SK-N-MC (cell line): Measurements from ENCODE around the gene HBA2.
"Not testable (repeated sequence)": the region's sequence is repeated elsewhere in the genome, so short reads cannot be mapped to it uniquely, and the experiment has no call there.

Experiments
- DNase-seq: peaks from one replicate; pipeline ENCODE4 v3.0.0-alpha.2; 2011; ENCODE audit warnings: low read depth, low spot score
- H3K27ac ChIP-seq: fragments of 200-600 bp; sonication (generic); 2 replicates; pipeline ENCODE4 v1.5.1; 2016; ENCODE audit warnings: mixed run types
- H3K36me3 ChIP-seq: fragments of 200-600 bp; sonication (generic); 2 replicates; pipeline ENCODE4 v1.6.1; 2017; ENCODE audit warnings: antibody characterized with exemption, low read length, mixed read lengths; ENCODE audit not compliant: insufficient read depth
- H3K4me3 ChIP-seq: fragments of 200-600 bp; sonication (generic); 2 replicates; pipeline ENCODE4 v1.5.1; 2016
- H3K9ac ChIP-seq: fragments of 200-600 bp; sonication (generic); 2 replicates; pipeline ENCODE4 v1.8.0; 2017; ENCODE audit warnings: mixed run types, mixed read lengths; ENCODE audit not compliant: insufficient read length
- H3K9me3 ChIP-seq: fragments of 200-600 bp; sonication (generic); 2 replicates; pipeline ENCODE4 v1.6.1; 2017; ENCODE audit warnings: low read depth, mild to moderate bottlenecking, antibody characterized with exemption, low read length, moderate library complexity, mixed read lengths
- EZH2 ChIP-seq: fragments of 200-600 bp; sonication (generic); IDR thresholded peaks from one replicate; pipeline ENCODE4 v1.6.1; 2017; ENCODE audit warnings: antibody characterized with exemption
- FOXP2 ChIP-seq: optimal IDR thresholded peaks from 2 replicates; pipeline ENCODE3; 2011; ENCODE audit warnings: mild to moderate bottlenecking, moderate library complexity; ENCODE audit not compliant: insufficient read depth; ENCODE audit errors: extremely low read length, control extremely low read depth
- POLR2AphosphoS5 ChIP-seq: IDR thresholded peaks from 2 replicates; pipeline ENCODE4 v1.6.1; 2012; ENCODE audit warnings: mild to moderate bottlenecking, low read depth, low read length, borderline replicate concordance

HBA2 gene

GRCh38 chr16:164827-165538 is 7.7 kb upstream of the HBA2 start:
- Histone ChIP-seq H3K27ac (no peak overlapping the region), H3K9ac (no peak overlapping the region), H3K4me3 (peak overlapping the region; percentile 60), H3K9me3 (no peaks in the 10 kb centered on the region), H3K36me3 (no peaks in the 10 kb centered on the region)
- TF ChIP-seq POLR2AphosphoS5 (no peak), FOXP2 (no peak), EZH2 (no peak)
- no peak for DNase-seq

GRCh38 chr16:165539-166374 is 6.9 kb upstream of the HBA2 start, which contains the start of gene HBM:
Gene HBM, plus strand, starts transcription at chr16:165978. Its CDS starts 20 bp downstream, at chr16:165998.
- Histone ChIP-seq H3K27ac (no peak within 1 kb of the TSS), H3K9ac (no peak within 1 kb of the TSS), H3K9me3 (no peaks in the 10 kb centered on the region), H3K4me3 (peak within 1 kb of the TSS; percentile 60), H3K36me3 (no peaks in the 10 kb centered on the region)
- DNase-seq: no peak
- TF ChIP-seq POLR2AphosphoS5 (no peak), EZH2 (no peak), FOXP2 (no peak)

GRCh38 chr16:166375-167121 is 6.1 kb upstream of the HBA2 start:
- no peak overlapping the region for H3K9ac ChIP-seq
- H3K4me3 ChIP-seq: no peak overlapping the region
- no peak for DNase-seq
- no peak overlapping the region for H3K27ac ChIP-seq
- no peaks in the 10 kb centered on the region for H3K36me3 ChIP-seq
- H3K9me3 ChIP-seq: no peaks in the 10 kb centered on the region
- TF ChIP-seq EZH2: no peak
- no peak for TF ChIP-seq FOXP2
- no peak for TF ChIP-seq POLR2AphosphoS5

- Histone ChIP-seq H3K36me3 (no peaks in the 10 kb centered on the region), H3K9me3 (no peaks in the 10 kb centered on the region), H3K9ac (no peak overlapping the region), H3K4me3 (no peak overlapping the region), H3K27ac (no peak overlapping the region)
- TF ChIP-seq FOXP2 (no peak), EZH2 (no peak), POLR2AphosphoS5 (no peak)
- DNase-seq: no peak
Observed at GRCh38 chr16:167122-167690, 5.5 kb upstream of the HBA2 start.

- TF ChIP-seq FOXP2 (no peak), EZH2 (no peak), POLR2AphosphoS5 (no peak)
- DNase-seq: no peak
Observed at GRCh38 chr16:168424-168823, 4.3 kb upstream of the HBA2 start.

GRCh38 chr16:169014-169413 is 3.7 kb upstream of the HBA2 start:
- no peak overlapping the region for H3K4me3 ChIP-seq
- no peaks in the 10 kb centered on the region for H3K36me3 ChIP-seq
- H3K9me3 ChIP-seq: no peaks in the 10 kb centered on the region
- H3K9ac ChIP-seq: no peak overlapping the region
- DNase-seq: no peak
- no peak overlapping the region for H3K27ac ChIP-seq
- TF ChIP-seq POLR2AphosphoS5 (no peak), FOXP2 (no peak), EZH2 (no peak)

More at GRCh38 chr16:168424-168823, 4.3 kb upstream of the HBA2 start:
- Histone ChIP-seq H3K9me3 (no peaks in the 10 kb centered on the region), H3K36me3 (no peaks in the 10 kb centered on the region), H3K4me3 (no peak overlapping the region), H3K27ac (no peak overlapping the region), H3K9ac (no peak overlapping the region)

- H3K9me3 ChIP-seq, H3K4me3 ChIP-seq, H3K36me3 ChIP-seq, H3K9ac ChIP-seq, H3K27ac ChIP-seq: not testable (repeated sequence)
- DNase-seq: peak; percentile 30
Observed at GRCh38 chr16:170088-170507, 2.6 kb upstream of the HBA2 start.

GRCh38 chr16:170788-171187 is 1.9 kb upstream of the HBA2 start:
- H3K27ac ChIP-seq: no peak overlapping the region
- DNase-seq: no peak
- TF ChIP-seq EZH2 (no peak), POLR2AphosphoS5 (no peak), FOXP2 (no peak)

GRCh38 chr16:173211-173854 is 657 bp downstream of the HBA2 start:
- H3K9me3 ChIP-seq, H3K27ac ChIP-seq, DNase-seq, H3K9ac ChIP-seq, H3K36me3 ChIP-seq, H3K4me3 ChIP-seq: not testable (repeated sequence)

More at GRCh38 chr16:170788-171187, 1.9 kb upstream of the HBA2 start:
- Histone ChIP-seq H3K9ac (no peak overlapping the region), H3K9me3 (no peaks in the 10 kb centered on the region), H3K36me3 (no peaks in the 10 kb centered on the region), H3K4me3 (no peak overlapping the region)

GRCh38 chr16:173928-174769 is 1.5 kb downstream of the HBA2 start:
- not testable (repeated sequence) for H3K9ac ChIP-seq, H3K4me3 ChIP-seq, H3K27ac ChIP-seq, H3K9me3 ChIP-seq, DNase-seq, H3K36me3 ChIP-seq
